ENCODE measurements around the gene ARNT2.
"Not testable (repeated sequence)": the region's sequence is repeated elsewhere in the genome, so short reads cannot be mapped to it uniquely, and the experiment has no call there.

ARNT2 gene

GRCh38 chr15:80491163-80491847 is 87.1 kb downstream of the ARNT2 start:
- no peak for DNase-seq (ENCODE audit: low spot score)

- no peak for DNase-seq (ENCODE audit: low spot score)
These were observed 88.2 kb downstream of the ARNT2 start for GRCh38 chr15:80492409-80492808.

GRCh38 chr15:80492874-80493273 is 88.7 kb downstream of the ARNT2 start:
- no peak for DNase-seq (ENCODE audit: low spot score)

GRCh38 chr15:80494351-80494751 is 90.2 kb downstream of the ARNT2 start:
- no peak for DNase-seq (ENCODE audit: low spot score)

GRCh38 chr15:80494756-80495155 is 90.6 kb downstream of the ARNT2 start:
- DNase-seq (ENCODE audit: low spot score), result no peak

GRCh38 chr15:80495401-80495942 is 91.3 kb downstream of the ARNT2 start:
- DNase-seq (ENCODE audit: low spot score), result no peak

- no peak for DNase-seq (ENCODE audit: low spot score)
These were observed 91.9 kb downstream of the ARNT2 start for GRCh38 chr15:80496096-80496495.

GRCh38 chr15:80497221-80497620 is 93.0 kb downstream of the ARNT2 start:
- no peak for DNase-seq (ENCODE audit: low spot score)

GRCh38 chr15:80498652-80499051 is 94.5 kb downstream of the ARNT2 start:
- DNase-seq (ENCODE audit: low spot score), result no peak

GRCh38 chr15:80500021-80500420 is 95.8 kb downstream of the ARNT2 start:
- no peak for DNase-seq (ENCODE audit: low spot score)

GRCh38 chr15:80501476-80501875 is 97.3 kb downstream of the ARNT2 start:
- no peak for DNase-seq (ENCODE audit: low spot score)

- no peak for DNase-seq (ENCODE audit: low spot score)
These were observed 98.6 kb downstream of the ARNT2 start for GRCh38 chr15:80502782-80503181.

- DNase-seq (ENCODE audit: low spot score), result no peak
These were observed 99.3 kb downstream of the ARNT2 start for GRCh38 chr15:80503319-80503952.

GRCh38 chr15:80504931-80505330 is 100.7 kb downstream of the ARNT2 start:
- DNase-seq (ENCODE audit: low spot score), result no peak

GRCh38 chr15:80506286-80506893 is 102.2 kb downstream of the ARNT2 start:
- DNase-seq (ENCODE audit: low spot score), result no peak

GRCh38 chr15:80507131-80507530 is 102.9 kb downstream of the ARNT2 start:
- no peak for DNase-seq (ENCODE audit: low spot score)

- no peak for DNase-seq (ENCODE audit: low spot score)
These were observed 103.6 kb downstream of the ARNT2 start for GRCh38 chr15:80507638-80508316.

GRCh38 chr15:80508783-80509182 is 104.6 kb downstream of the ARNT2 start:
- no peak for DNase-seq (ENCODE audit: low spot score)

GRCh38 chr15:80509800-80510199 is 105.6 kb downstream of the ARNT2 start:
- no peak for DNase-seq (ENCODE audit: low spot score)

GRCh38 chr15:80510985-80511384 is 106.8 kb downstream of the ARNT2 start:
- DNase-seq (ENCODE audit: low spot score), result not testable (repeated sequence)

GRCh38 chr15:80512726-80513660 is 108.8 kb downstream of the ARNT2 start:
- no peak for DNase-seq (ENCODE audit: low spot score)
